SK-N-SH (cell line): Measurements from ENCODE around the gene UNKL.

Source experiments
- CTCF ChIP-seq: fragments of 200-600 bp; sonication (generic); IDR thresholded peaks from 2 replicates; pipeline ENCODE4 v1.6.1; 2017; ENCODE audit warnings: antibody characterized with exemption, mild to moderate bottlenecking, moderate library complexity
- IRF3 ChIP-seq: fragments of 150-350 bp; IDR thresholded peaks from 2 replicates; pipeline ENCODE4 v1.6.1; 2016; ENCODE audit warnings: mild to moderate bottlenecking, low read depth, low read length
- POLR2AphosphoS5 ChIP-seq: IDR thresholded peaks from 2 replicates; pipeline ENCODE4 v1.6.1; 2012; ENCODE audit warnings: low read depth, low read length
- TAF1 ChIP-seq: IDR thresholded peaks from 2 replicates; pipeline ENCODE4 v1.6.1; 2012; ENCODE audit warnings: low read depth, mild to moderate bottlenecking, low read length, moderate library complexity, borderline replicate concordance

GRCh38 chr16:1357906-1358566 lies 56.5 kb downstream of the UNKL start:
- TF ChIP-seq CTCF: no peak
- TF ChIP-seq TAF1: no peak
- no peak for TF ChIP-seq IRF3
- TF ChIP-seq POLR2AphosphoS5: no peak
